WTC11 (cell line): ENCODE data around the gene SHROOM3.

Experiments used
- CTCF ChIP-seq: fragments of 200-600 bp; IDR thresholded peaks from 2 replicates; pipeline ENCODE4 v1.8.0; 2022; ENCODE audit warnings: antibody characterized with exemption
- NFE2L1 ChIP-seq: sonication (generic); formaldehyde crosslinking; IDR thresholded peaks from 2 replicates; pipeline ENCODE4 v1.8.1; 2023; ENCODE audit warnings: missing genetic modification reagents
- PRDM15 ChIP-seq: sonication (generic); formaldehyde crosslinking; IDR thresholded peaks from 2 replicates; pipeline ENCODE4 v1.8.0; 2022; ENCODE audit warnings: missing genetic modification reagents

DNA sequence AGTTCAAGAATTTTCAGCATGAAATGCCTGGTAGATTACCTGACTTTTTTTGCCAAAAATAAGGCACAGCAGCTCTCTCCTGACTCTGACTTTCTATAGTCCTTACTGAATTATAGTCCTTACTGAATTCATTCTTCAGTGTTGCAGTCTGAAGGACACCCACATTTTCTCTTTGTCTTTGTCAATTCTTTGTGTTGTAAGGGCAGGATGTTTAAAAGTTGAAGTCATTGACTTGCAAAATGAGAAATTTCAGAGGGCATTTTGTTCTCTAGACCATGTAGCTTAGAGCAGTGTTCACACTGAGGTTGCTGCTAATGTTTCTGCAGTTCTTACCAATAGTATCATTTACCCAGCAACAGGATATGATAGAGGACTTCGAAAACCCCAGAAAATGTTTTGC, 295.0 kb downstream of the SHROOM3 start:
- TF ChIP-seq PRDM15 (CRISPR knock-in tag), result no peak
- TF ChIP-seq NFE2L1 (CRISPR knock-in tag), result no peak
- TF ChIP-seq CTCF, result no peak
